GM12801 (cell line): ENCODE results near the gene COG7.

ENCODE experiments used
- TF ChIP-seq, protein P1 (sequence below): IDR thresholded peaks from one replicate; pipeline ENCODE4 v1.5.1; 2011; ENCODE audit warnings: control low read depth; ENCODE audit not compliant: insufficient read length; ENCODE audit errors: extremely low read depth

COG7 gene

DNA sequence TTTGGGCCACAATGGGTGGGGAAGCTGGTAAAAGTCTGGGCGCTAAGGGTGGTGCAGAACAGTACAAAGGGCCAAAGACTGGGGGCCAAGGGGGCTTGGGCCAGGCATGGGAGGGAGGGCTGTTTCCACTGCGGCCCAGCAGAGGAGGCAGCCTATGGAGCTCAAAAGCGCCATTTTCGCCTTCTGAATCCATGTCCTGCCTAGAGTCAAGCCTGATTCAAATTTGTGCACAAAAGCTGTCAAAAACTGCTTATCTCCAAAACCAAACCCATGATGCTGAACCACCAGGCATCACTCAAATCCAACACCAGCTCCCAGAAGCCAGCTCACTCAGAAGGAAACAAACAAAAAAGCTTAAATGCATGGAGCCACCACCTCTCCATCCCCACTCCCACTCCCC, 16.0 kb downstream of the COG7 start:
- TF ChIP-seq, protein P1, sequence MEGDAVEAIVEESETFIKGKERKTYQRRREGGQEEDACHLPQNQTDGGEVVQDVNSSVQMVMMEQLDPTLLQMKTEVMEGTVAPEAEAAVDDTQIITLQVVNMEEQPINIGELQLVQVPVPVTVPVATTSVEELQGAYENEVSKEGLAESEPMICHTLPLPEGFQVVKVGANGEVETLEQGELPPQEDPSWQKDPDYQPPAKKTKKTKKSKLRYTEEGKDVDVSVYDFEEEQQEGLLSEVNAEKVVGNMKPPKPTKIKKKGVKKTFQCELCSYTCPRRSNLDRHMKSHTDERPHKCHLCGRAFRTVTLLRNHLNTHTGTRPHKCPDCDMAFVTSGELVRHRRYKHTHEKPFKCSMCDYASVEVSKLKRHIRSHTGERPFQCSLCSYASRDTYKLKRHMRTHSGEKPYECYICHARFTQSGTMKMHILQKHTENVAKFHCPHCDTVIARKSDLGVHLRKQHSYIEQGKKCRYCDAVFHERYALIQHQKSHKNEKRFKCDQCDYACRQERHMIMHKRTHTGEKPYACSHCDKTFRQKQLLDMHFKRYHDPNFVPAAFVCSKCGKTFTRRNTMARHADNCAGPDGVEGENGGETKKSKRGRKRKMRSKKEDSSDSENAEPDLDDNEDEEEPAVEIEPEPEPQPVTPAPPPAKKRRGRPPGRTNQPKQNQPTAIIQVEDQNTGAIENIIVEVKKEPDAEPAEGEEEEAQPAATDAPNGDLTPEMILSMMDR, result no peak

DNA sequence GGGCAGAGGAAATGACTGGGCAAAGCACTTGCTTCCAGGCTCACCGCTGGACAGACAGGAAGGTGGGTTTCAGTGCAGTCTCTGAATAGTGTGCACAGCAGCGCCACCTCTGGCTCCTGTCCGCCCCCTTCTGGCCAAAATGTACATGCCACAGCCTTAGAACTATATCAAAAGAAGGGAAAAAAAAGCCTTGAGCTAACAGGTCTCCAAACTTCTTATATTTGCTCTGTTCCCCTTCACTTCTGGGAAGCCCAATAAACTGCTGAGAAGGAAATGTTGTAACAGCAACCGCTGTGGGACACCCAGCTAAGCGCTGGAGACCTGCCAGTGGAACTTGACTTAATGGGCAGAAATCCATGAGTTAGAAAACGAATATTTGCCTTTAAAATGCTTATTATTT, 17.5 kb downstream of the COG7 start:
- TF ChIP-seq, protein P1, result no peak

DNA sequence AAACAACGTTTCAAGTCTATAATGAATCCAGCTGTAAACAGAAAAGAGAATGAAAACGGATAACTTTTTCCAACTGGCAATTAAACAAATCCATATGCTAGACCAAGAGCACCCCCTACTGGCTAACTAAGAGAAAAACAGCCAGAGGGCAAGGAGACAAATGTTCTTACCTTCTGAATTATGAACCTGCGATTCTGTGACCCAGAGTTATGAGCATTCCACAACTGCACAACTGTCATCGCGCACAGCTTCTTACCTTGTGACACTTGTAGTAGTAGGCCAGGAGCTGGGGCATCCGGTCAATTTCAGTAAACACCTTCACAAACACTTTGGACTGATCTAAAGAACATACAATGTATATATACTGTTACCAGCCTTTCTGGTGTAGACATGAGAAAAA, 18.6 kb downstream of the COG7 start:
- TF ChIP-seq, protein P1, result peak; percentile 42

DNA sequence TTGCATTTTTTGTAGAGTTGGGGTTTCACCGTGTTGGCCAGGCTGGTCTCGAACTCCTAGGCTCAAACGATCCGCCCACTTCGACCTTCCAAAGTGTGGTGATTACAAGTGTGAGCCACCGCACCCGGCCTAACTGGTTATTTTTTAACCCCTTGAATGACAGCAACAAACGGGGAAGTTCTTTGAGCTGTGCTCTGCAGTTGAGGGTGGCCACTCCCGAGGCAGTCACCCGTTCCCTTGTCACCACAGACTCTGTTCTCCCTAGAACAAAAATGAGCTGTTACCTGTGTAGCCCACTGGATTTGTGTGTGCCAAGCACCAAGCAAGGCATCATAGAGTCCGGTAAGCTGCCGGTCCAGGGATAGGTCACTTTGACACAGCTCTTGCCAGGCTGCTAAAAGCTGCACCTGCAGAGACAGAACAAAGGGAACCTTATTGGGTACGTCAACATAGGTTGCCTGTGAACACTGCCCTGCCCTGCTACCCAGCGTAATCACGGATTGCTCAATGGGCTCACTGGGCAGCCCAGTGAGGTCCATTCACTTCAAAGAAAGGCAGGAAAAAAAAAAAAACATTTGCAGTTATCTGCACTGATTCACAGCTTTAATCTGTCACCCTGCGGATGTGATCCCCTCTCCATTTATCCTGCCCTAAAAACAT, 19.6 kb downstream of the COG7 start:
- TF ChIP-seq, protein P1, result no peak

DNA sequence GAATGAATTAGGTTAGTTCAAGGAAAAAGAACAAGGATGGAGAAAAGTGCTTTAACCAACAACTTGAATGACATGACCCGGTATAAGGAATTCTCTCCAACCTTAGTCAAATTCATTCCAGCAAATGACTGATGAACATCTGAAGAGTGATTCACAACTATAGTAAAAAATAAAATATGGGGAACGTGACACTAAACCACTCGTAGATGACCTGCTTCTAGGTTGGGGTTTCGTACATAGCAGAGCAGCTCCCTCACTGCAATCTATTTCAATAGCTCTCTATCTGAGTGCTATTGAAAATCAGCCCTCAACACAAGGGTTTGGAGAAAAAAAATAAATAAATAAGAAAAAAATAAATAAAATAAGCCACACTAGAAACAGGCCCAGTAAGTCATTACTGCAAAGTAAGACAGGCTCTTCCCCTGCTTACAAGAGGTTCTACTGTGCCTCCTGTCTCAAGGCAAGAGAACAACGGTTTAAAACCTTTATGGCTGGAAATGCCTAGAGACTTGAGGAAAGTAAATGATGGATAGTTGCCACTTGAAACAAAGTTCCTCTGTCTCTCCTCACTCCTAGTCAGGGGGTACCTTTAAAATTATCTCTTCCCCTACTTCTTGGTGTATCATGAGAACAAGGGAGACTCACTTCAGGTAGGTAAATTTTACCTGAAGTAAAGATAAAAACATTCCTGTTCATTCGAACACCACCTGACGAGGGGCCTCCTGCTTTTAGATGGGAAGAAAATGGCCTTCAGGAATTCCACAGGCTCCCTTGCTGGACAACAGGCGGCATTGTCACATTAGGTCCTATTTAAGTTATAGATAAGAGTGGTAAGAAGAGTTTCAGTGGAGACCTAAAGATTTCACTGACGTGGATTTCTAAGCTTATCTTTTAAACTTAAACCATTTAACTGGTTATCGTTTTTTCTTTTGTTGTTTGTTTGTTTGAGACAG, 20.5 kb downstream of the COG7 start:
- TF ChIP-seq, protein P1, result no peak

DNA sequence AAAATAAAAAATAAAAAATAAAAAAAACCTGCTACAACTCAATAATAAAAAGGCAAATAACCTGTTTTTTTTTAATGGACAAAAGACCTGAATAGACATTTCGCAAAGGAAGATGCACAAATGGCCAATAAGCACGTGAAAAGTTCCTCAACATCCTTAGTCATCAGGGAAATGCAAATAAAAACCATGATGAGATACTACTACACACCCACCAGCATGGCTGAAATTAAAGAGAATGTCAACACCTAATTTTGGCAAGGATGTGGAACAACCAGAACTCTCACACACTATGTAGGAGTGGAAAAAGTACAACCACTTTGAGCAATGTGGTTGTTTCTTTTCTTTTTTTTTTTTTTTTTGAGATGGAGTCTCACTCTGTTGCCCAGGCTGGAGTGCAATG, 24.6 kb downstream of the COG7 start:
- TF ChIP-seq, protein P1, result no peak

DNA sequence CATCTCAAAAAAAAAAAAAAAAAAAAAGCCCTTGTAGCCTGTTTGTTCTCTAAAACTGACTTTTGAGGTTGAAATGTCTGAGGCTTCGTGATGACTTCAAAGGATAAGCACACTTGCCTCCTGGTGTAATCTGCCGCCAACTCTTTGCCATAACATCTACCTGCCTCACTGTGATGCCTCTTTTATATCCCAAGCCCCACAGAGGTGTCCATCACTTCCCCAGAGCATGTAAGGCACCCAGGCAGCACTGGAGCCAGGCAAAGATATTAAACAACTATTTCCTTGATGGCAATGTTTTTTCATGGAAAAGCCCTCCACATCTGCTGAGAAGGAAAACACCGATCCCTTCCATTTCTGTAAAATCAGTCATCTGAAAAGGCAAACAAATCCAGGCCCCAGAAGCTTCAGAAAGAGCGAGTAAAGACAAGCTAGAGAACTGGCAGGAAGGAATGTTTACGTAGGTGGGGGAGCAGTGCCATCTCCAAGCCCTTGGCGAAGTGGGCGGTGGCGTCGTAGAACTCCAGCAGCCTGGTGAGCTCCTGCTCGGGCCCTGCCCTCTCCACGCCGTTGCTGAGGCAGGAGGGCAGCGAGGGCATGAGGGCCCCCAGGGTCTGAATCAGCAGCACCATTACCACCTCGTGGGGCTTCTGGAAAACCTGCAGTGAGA, 28.6 kb downstream of the COG7 start:
- TF ChIP-seq, protein P1, result no peak
